GM19099 (cell line): ENCODE measurements around the gene POLE3.

Source experiments
- POLR2A ChIP-seq: IDR thresholded peaks from 3 replicates; pipeline ENCODE4 v1.6.1; 2011; ENCODE audit warnings: low read depth; ENCODE audit not compliant: insufficient read length; ENCODE audit errors: extremely low read depth

The POLE3 gene

DNA sequence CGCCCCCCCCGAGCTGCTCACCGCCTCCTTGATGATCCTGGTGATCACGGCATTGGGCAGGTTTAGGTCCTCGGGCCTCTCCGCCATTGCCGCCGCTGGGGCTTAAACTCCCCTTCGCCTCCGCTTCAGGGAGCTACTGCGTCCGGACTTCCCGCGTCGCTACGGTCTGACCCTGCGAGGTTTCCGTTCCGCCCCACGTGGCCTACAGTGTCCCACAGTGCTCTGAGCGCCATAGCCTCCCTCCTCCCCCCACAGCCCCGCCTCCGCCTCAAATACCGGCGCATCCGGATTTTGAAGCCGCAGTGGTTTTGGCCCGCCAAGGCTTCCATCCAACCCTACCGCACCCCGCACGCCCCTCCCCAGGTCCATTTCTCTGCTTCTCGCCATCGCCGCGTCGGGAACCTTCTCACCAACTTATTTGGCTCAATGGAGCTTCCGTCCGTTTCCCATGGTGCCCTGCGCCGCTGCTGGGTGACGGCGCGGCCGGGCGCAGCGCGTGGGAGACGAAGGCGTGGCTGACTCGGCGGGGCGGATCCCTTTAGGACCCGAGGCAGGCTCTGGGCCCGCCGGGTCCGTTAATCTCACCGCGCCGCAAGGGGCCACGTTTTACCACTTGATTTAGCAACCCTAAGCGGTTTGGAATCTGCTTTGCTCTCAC, at the start of gene POLE3, which contains the start of gene C9orf43:
POLE3 (minus strand) TSS at position 469 of the 658 bp plus-strand sequence; CDS start at position 87, 382 bp downstream.
C9orf43 (plus strand) TSS at position 541 of the 658 bp plus-strand sequence. CDS start 2,747 bp downstream, outside the sequence.
- peak; percentile 75 for TF ChIP-seq POLR2A

GRCh38 chr9:113456235-113456634, 45.8 kb upstream of the POLE3 start:
- TF ChIP-seq POLR2A, result no peak

DNA sequence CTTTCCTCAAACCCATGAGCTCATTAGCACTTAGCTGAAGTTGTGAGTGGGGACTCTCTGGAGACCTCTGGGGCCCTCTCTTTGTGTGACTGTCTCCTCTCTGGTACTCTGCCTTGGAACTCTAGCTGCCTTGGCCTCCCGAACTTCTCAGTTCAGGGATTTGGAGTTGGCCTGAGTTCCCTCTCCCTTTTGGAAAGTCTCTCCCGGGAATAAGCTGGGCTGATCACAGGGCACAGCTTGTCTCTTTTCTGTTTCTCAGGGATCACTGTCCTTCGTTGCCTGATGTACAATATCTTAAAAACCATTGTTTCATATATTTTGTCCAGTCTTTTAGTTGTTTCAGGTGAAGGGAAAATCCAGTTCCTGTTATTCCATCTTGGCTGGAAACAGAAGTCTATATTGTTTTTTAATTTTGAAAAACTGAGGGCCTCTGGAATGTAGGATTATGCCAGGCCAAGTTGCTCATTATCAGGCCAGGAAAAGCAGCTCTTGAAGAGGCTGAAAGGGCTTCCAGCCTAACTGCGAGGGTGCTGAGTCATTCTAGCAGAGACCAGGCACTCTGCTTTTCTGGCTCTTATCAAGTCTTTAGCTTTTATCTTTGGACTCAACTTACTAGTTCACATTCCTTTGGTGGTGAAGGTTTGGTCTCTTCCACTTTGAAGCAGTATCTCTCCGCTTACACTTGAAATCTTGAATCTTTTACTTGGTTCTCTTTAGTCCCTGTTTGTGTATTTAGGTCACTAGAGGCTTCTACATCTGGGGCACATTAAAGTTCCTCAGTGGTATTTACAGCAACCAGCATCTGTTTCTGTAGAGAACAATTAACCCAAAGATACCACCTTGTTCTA, 44.7 kb upstream of the POLE3 start:
- no peak for TF ChIP-seq POLR2A

DNA sequence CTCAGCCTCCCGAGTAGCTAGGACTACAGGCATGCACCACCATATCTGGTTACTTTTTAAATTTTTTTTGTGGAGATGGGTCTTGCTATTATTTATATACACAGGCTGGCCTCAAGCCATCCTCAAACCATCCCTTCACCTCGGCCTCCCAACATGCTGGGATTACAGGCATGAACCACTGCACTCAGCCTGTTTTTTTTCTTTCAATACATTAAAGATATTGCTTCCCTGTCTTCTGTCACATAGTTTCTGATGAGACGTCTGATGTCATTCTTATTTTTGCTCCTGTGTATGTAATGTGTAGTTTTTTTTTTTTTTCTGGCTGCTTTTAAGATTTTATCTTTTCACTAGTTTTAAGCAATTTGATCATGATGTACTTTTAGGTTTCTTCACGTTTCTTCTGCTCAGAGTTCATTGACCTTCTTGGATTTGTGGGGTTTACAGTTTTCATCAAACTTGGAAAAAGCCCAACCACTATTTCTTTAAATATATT, 41.7 kb upstream of the POLE3 start:
- no peak for TF ChIP-seq POLR2A

- TF ChIP-seq POLR2A, result no peak
Observed at GRCh38 chr9:113449376-113449775, 38.9 kb upstream of the POLE3 start.

DNA sequence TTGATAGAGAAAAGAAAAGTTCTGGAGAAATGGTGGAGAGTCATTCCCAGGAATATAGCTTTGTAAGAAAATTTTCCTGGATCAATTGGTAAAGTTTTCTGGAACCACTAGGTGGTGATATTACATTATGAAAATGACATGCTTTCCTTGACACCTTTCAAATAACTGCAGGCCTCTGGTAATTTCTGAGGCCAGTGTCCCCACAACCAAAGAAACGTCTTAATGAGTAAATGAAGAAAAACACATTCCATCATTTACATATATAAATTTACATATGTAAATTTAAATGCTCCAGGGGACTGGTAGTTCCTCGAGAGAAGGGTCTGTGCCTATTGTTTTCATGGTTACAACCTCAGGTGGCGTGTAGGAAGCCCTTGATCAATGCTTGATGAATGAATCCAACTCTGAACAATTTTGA, 35.9 kb upstream of the POLE3 start:
- no peak for TF ChIP-seq POLR2A

DNA sequence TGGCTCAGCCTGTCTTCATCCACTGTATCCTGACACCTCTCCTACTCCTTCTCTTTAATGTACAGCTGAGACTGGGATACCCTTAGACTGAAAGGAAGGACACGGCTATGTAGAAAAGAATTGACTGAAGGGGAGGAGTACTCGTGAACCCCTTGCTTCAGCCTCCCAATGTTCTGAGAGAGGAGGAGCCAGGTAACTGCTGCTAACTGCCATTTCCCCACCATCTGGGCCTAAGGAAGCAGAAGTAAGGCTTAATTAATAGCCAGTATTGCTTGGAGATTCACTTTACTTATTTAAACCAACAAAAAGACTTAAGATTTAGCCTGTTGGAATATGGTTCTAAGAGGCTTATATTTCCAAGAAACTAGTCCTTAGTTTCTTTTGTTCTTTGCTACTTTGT, 34.3 kb upstream of the POLE3 start:
- TF ChIP-seq POLR2A, result no peak

DNA sequence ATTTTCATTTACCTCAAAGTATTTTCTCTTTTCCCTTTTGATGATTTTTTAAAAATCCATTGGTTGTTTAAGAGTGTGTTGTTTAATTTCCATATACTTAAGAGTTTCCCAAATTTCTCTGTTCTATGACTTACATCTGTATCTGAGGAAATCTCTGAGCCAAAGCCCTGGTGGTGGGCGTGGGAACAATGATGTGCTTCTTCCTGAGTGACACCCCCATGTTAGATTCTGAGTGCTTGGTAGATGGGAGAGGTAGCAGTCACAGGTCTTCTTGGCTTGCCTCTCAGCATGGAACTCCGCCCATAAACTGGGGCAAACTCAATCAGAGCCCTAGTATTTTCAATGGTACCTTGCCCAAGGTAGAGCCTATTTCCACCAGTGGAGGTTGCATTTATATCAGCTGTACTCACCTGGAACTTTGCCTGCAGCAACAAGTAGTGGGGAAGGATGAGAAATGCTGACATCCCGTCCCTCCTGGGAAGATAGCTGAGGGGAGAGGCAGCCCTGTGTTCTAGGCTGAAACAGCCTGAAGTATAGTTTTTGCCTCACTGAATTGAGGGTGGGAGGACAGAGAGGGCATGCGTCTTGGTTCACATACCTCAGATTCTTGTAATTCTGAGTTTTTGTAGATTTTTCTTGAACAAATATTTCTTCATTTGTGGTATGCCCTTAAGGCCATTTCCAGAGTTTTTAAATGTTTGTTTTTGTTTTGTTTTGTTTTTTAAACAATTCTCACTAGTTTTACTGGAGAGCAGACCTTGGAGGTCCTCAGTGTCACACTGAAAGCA, 26.4 kb upstream of the POLE3 start:
- TF ChIP-seq POLR2A, result no peak

DNA sequence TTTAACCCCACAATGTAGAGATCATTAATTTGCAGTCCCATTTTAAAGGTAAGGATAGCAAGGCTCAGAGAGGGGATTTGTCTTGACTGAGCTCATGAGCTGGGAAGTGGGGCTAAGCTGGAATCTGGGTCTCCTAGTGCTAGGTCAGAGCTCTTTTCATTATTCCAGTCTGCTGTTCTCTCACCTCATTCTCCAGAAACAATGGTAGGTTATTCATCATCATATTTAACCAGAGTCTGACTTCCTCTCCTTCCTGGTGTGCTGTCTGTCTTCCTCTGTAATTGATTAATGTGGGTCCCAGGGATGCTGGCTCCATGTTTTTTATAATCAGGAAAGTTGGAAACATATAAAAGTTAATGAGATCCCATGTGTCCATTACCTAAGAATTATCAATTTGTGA, 20.7 kb upstream of the POLE3 start:
- TF ChIP-seq POLR2A, result no peak

DNA sequence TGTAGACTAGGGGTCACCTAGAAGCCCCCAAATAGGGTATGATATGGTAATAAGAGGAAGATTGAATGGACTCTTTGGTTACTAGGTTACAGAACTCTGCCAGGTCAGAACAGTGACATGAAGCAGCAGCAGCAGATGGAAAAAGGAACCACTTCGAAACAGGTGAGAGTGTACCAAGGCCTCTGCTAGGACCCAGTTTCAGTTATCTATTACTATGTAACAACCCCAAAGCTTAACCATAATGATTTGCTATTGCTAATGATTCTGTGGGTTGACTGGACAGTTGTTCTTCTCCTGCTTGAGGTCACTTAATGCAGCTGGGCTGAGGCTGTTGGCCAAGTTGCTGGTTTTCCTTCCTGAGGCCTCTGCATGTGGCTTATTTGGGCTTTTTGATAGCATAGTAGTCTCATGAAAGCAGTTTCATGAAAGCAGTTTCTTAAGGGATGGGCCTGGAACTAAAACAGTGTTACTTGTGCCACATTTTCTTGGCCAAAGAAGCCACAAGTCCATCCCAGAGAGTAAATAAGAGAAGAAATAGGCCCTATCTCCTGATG, 17.7 kb upstream of the POLE3 start:
- TF ChIP-seq POLR2A, result no peak

- no peak for TF ChIP-seq POLR2A
Observed at GRCh38 chr9:113427629-113428028, 17.2 kb upstream of the POLE3 start.

GRCh38 chr9:113426701-113427100, 16.2 kb upstream of the POLE3 start:
- TF ChIP-seq POLR2A, result no peak

GRCh38 chr9:113425072-113425471, 14.6 kb upstream of the POLE3 start:
- TF ChIP-seq POLR2A, result no peak

DNA sequence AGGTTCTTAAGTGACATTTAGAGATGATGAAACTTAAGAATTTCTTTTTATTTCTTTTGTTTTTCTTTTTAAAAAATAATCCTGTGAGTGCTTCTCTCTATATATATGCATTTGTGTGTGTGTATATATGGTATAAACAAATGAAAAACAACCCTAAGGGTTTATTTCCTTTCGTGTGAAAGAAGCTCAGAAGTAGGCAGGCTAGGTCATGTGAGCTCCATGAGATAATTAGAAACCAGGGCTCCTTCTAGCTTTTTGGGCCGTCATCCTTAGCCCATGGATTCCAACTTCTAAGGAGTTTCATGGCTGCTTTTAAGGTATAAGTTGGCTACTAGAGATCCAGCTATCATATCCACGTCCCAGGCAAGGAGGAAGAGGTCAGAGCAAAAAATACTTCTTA, 11.3 kb upstream of the POLE3 start:
- no peak for TF ChIP-seq POLR2A

GRCh38 chr9:113417370-113417769, 6.9 kb upstream of the POLE3 start:
- TF ChIP-seq POLR2A, result no peak
